ENCODE data around the gene ZNF501. TPM values are rescaled to one million over a fixed set of nuclear protein-coding genes. Genes with fewer than 3 reads are reported as not detected.

Gene ZNF501
- total RNA-seq, 1 experiment from 2014 or later = not detected

- Histone ChIP-seq H3K27me3 (ENCODE audit: low read length) (no peaks in the 10 kb centered on the region), H3K9ac (ENCODE audit: low read length) (no peak overlapping the region), H3K9me2 (replicated peaks; ENCODE audit: low read length) (no peaks in the 10 kb centered on the region), H3K4me3 (ENCODE audit: low read length) (no peak overlapping the region), H3K27ac (ENCODE audit: low read length) (no peak overlapping the region), H3K9me3 (ENCODE audit: low read length) (peaks cover 15% of the 10 kb centered on the region; the same call in 1 of the 2 replicates), H3F3A (ENCODE audit: low read length, unreplicated experiment) (no peaks in the 10 kb centered on the region), H3K4me2 (ENCODE audit: low read length) (no peak overlapping the region), H2AFZ (ENCODE audit: low read length) (no peak overlapping the region), H3K79me2 (ENCODE audit: low read length) (no peaks in the 10 kb centered on the region), H3K4me1 (ENCODE audit: insufficient read depth, low read length) (no peaks in the 10 kb centered on the region), H3K36me3 (ENCODE audit: low read depth, low read length) (no peaks in the 10 kb centered on the region), H4K20me1 (ENCODE audit: low read length) (no peaks in the 10 kb centered on the region)
- ChIA-PET CTCF (no interaction called here), POLR2A (ENCODE audit: unreplicated experiment) (no interaction called here)
- no TSS peak for BruUV-seq (replicated peaks)
- no peak for TF ChIP-seq EZH2 (IDR thresholded peaks at IDR 0.05; ENCODE audit: low read length, unreplicated experiment)
- TF ChIP-seq EZH2phosphoT487 (IDR thresholded peaks at IDR 0.05; ENCODE audit: borderline replicate concordance, low read length) = no peak
- no peak for TF ChIP-seq CTCF (conservative IDR thresholded peaks at IDR 0.05; ENCODE audit: low read depth, low read length)
- intact Hi-C loops (cut with micrococcal nuclease) = no loop called here
- ATAC-seq (no peak), DNase-seq (no peak)
These were observed 41.5 kb upstream of the ZNF501 start for GRCh38 chr3:44687898-44688297.

GRCh38 chr3:44712455-44713075 is 16.9 kb upstream of the ZNF501 start, which contains the start of gene ZNF502:
ZNF502 (plus strand) TSS chr3:44712660; CDS start chr3:44720262, 7,602 bp downstream.
- CTCF ChIA-PET = no interaction called here
- Histone ChIP-seq H3K27me3 (ENCODE audit: low read length) (no peaks in the 10 kb centered on the region), H3K9ac (ENCODE audit: low read length) (no peak within 1 kb of the TSS), H3K4me2 (ENCODE audit: low read length) (no peak within 1 kb of the TSS), H3K4me1 (ENCODE audit: insufficient read depth, low read length) (no peaks in the 10 kb centered on the region), H3K9me3 (ENCODE audit: low read length) (peaks cover 41% of the 10 kb centered on the region), H3K36me3 (ENCODE audit: low read depth, low read length) (0 out of 2 replicates have a peak, but pooled peaks cover 9% of the 10 kb centered on the region), H3K27ac (ENCODE audit: low read length) (no peak within 1 kb of the TSS), H3K9me2 (replicated peaks; ENCODE audit: low read length) (no peaks in the 10 kb centered on the region), H2AFZ (ENCODE audit: low read length) (no peak within 1 kb of the TSS), H3K4me3 (ENCODE audit: low read length) (no peak within 1 kb of the TSS), H3F3A (ENCODE audit: low read length, unreplicated experiment) (no peaks in the 10 kb centered on the region), H4K20me1 (ENCODE audit: low read length) (no peaks in the 10 kb centered on the region), H3K79me2 (ENCODE audit: low read length) (no peaks in the 10 kb centered on the region)
- DNase-seq (no peak), ATAC-seq (no peak)
- no peak for TF ChIP-seq CTCF (conservative IDR thresholded peaks at IDR 0.05; ENCODE audit: low read depth, low read length)
- no peak for TF ChIP-seq EZH2 (IDR thresholded peaks at IDR 0.05; ENCODE audit: low read length, unreplicated experiment)
- no peak for TF ChIP-seq EZH2phosphoT487 (IDR thresholded peaks at IDR 0.05; ENCODE audit: borderline replicate concordance, low read length)
- intact Hi-C loops (cut with micrococcal nuclease) = no loop called here
- no TSS peak for BruUV-seq (replicated peaks)
- POLR2A ChIA-PET (ENCODE audit: unreplicated experiment) = no interaction called here

All from PC-3 (cell line).